T47D (cell line): ENCODE measurements around the gene COL6A2.
"Not testable (repeated sequence)": the region's sequence is repeated elsewhere in the genome, so short reads cannot be mapped to it uniquely, and the experiment has no call there.

Experiments
- DNase-seq, 2 experiments: peaks; one replicate each; pipeline versions ENCODE4 v3.0.0 to v3.0.0-alpha.2; 2011 to 2012; ENCODE audit warnings: low read depth in 1 of 2, low spot score in 1 of 2
- JUND ChIP-seq: IDR thresholded peaks from 2 replicates; pipeline ENCODE4 v1.6.1; 2012; ENCODE audit warnings: low read depth
- in situ Hi-C: cut with HindIII; loops from 2 replicates; pipeline ENCODE4 v1.10.0; 2016; ENCODE audit warnings: low sequenced_read_pairs, low pct_unique_long_range_greater_than_20kb

Gene COL6A2

DNA sequence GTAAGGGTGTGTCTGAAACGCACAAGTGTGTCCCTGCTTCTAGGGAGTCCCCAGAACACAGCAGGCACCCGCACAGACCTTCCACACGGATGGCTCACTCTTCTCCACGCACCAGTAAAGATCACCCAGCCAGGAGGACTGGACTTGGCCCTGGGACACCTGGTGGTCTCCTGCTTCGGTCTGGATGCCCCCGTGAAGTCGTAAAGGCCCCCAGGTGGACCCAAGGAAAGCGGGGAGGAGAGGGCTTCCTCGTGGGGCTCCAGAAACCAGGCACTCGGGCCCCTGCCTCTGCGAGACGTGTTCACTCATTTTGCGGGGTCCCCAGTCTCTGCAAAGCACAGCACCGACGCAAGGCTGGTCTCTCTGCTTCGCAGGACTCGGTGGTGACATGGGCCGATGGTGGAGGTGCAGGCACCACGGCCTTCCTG is 20.2 kb upstream of the COL6A2 start:
- no peak for DNase-seq

DNA sequence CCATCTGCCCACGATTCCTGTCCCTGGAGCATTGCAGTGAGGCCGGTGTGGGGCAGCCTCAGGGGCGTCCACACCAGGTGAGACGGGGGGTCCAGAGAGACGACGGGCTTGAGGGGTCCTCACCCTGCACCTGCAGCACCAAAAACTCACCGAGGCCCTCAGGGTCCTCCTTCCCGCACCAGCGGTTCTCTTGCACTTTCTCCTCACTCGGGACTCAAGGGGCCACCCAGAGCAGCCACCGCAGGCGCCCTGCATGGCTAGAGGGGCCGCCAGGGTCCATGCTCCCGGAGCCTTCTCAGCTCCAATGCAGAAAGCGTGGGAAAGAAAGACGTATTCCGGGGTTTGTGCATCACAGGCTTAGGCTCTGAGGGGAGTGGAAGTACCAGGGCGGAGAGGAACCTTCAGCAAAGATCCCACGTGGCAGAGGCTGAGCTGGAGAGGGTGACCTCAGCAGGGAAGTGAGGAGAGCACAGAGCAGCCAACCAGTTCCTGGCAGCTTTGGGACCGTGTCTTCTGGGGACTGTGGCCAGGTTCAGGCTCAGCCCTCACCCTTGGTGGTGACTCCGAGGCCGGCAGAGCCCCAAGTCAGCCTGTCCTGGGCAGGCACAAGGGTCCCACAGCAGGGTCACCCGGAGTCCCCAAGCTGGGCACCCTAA is 19.5 kb upstream of the COL6A2 start:
- no peak for TF ChIP-seq JUND
- no peak for DNase-seq
- in situ Hi-C loops, result no loop called here

More for the DNA sequence above, 20.2 kb upstream of the COL6A2 start:
- in situ Hi-C loops, result no loop called here
- TF ChIP-seq JUND, result no peak

DNA sequence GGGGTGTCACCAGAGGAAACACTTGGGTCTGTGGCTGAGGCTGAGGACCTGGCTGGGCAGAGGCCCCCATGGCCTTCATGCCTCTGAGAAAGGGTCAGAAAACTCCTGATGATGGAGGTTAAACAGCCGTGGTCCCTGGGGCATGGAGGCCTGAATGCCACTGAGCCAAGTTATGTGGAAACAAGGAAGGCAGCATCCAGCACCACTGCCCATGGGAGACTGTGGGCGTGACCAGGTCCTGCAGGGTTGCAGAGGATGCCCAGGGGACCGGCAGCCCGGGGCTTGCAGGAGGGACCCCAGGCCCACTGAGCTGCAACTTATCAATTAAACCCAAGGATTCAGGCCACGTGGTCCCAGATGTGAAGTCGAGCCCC is 18.9 kb upstream of the COL6A2 start:
- in situ Hi-C loops, result no loop called here
- TF ChIP-seq JUND, result no peak

DNA sequence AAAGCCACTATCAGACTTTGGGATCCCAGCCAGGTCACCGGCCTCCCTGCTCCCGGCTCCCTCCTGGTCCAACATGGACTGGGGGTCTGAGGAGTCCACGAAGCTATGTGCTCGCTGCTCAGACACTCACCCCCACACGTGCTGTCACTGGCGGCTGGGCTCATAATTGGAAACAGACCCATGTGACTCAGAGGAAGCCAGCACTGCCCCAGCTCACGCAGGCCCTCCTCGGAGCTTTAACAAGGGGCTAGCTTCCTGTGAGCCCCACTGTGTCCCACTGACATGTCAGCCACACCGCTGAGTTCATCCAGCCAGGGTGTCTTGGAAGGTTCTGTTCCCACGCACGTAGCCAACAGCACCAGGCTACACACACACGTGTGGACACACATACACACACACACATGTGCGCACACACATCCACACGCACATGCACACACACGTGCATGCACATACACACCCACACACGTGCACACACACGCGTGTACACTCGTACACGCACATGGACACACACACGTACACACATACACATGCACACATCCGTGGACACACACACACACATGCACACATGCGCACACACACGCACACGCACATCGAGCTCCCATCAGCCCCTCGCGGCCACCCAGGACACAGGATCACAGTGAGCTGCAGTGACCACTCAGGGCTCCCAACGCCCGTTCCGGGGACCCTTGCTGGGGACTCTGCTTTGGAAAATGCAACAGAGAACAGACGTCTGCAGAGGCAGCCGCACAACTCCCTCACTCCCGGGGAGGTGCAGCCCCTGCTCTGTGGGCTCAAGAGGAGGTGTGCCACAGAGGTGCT is 18.4 kb upstream of the COL6A2 start:
- in situ Hi-C loops, result no loop called here
- no peak for TF ChIP-seq JUND
- no peak for DNase-seq

More for the DNA sequence above, 18.9 kb upstream of the COL6A2 start:
- DNase-seq, result no peak

DNA sequence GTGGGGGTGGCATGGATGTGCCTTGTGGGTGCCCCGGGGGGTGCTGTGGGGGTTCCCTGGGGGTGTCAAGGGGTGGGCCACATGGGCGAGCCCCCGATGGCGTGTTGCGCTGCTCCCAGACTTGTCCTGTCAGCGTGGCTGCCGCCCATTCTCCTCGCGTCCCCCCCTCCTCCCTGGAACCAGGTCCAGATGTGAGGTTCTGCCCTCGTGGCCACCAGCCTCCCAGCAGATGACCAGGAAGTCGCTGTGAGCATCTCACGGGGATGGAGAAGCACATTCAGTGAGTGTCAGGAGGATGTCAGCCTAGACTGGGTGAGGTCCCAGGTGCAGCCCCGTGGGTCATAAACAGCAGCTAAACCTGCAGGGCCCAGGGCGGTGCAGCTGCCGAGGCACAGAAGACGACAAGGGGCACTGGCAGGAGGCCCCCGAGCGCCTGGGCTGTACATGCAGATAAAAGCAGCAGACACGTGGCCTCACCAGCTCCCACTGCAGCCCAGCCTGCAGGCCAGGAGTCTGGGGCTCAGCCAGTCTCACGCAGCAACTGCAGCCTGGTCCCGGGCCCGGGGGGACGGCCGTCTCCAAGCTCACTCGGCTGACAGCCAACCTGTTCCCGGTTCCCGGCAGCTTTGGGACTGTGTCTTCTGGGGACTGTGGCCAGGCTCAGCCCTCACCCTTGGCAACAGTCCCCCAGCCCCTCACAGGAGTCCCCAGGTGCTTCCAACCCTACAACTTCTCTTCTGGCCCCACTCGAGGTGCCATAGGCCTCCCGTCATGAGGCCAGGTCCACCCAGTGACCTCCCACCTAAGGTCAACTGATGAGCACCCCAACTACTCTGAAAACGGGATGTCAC is 17.5 kb upstream of the COL6A2 start:
- TF ChIP-seq JUND, result no peak

DNA sequence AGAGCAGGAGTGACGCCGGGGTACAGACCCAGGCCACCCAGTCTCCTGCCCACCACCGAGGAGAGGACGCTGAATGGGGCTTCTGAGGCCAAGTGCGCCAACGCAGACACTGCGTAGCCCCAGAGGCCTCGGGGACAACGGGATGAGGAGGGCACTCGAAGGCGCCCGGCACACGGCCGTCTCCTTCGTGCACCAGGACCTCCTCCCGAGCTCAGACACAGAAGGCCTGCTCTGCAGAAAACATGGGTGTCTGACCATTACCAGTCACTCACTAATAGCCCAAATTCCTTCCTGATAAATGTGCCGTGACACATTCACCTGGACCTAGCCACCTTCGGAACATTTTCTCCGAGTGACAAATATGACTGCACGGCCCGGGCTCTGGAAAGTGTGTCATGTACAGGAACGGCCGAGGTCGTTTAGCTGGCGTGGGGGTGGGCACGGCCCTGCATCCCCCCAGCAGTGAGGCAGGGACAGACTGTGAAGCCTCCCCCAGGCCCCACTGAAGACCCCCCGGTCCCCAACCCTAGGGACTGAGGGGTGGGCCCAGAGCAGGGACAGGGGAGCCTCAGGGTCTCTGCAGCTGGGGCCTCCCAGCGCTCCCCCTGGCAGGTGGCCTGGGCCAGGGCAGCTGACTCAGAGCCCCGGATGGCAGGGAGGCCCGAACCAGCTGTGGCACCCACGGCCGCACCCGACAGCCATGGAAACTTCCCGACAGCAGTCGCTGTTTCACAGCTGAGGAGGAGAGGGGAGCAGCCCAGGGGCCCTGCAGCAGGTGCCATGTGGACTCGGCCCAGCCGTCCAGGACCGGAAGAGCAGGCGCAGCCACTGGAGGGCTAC is 16.7 kb upstream of the COL6A2 start:
- in situ Hi-C loops, result no loop called here
- DNase-seq, result no peak
- TF ChIP-seq JUND, result no peak

More for the DNA sequence above, 17.5 kb upstream of the COL6A2 start:
- no peak for DNase-seq
- in situ Hi-C loops, result no loop called here

DNA sequence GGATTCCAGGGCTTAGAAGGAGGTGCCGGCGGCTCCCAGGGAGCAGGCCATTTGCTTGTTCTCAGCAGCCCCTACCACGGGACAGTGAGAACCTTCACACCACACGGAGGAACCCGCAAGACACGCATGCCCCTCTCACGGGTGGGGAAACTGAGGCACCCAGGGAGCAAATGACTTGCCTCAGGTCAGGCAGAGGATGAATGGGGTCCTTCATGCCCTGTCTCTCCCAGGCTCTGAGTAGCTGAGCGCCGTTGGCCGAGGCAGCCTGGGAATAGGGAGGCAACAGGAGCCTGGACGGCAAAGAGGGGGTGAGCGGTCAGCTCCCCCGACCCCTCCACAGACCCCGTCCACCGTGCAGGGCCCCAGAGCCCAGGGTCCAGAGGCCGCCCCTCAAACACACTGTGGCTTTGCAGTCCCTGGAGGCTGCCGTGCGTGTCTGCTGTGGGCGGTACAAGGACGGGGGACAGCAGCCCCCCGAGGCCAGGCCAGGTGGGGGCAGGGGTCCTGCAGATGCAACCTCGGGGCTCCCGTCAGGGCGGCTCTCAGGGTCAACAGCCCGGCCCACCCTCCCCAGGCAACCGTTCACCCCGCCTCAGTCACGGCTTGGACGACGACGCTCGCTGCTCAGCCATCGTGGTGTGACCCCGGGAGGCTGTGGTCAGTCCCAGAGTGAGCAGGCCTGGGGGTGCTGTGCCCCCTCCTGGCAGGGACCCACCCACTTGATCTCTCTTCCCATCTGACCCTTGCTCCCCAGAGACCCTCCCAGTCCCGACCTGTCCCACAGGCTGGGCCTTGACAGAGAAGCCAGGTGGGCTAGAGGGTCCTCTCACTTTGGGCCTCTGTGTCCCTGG is 15.8 kb upstream of the COL6A2 start:
- DNase-seq, result no peak
- TF ChIP-seq JUND, result no peak
- in situ Hi-C loops, result no loop called here

DNA sequence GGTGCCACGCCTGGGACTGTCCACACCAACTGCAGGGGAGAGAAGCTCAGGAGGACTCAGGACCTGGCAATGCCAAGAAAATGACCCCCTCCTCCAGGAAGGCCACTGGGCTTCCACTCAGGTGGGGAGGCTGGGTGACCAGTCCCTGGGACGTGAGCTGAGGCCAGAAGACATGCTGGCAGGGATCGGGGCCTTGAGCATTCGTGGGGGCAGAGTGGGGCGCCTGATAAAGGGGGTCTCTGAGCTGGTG is 15.3 kb upstream of the COL6A2 start:
- DNase-seq, result no peak
- TF ChIP-seq JUND, result no peak
- in situ Hi-C loops, result no loop called here

DNA sequence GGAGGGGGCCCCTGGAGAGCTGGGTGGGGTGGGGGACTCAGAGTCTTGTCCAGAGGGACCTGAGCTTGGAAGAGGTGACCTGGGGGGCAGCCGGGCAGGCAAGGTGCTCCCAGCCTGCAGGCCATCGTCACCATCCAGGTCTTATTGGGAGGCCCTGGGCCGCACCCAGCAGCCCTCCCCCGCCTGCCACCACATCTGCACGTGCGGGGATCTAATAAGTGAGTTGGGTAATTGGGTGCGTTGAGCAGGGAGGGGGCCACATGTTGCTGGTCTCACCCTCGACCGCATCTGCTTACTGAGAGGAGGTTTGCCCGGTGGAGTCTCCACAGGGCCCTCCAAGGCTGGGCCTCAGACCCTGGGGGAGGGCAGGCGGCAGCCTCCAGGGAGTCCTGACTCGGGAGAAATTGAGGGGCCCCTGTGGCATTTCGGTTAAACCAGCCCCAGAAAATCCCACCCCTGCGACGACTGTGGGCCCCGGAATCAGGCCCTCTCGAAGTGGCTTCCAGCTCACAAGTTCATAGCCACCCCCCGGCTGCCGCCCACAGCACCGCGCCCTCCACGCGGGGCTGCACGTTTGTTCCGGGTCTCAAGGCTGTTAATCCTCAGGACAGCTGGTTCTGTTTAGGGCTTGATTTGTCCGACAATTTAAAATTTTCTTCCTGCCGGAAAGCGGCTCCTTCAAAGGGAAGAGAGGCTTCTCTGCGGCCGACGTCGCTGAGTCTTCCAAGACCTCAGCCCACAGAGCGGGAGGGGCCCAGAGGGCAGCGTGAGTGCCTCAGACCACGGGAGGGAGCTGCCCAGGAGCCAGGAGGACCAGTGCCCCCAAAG is 14.7 kb upstream of the COL6A2 start:
- no peak for TF ChIP-seq JUND
- DNase-seq, result no peak
- in situ Hi-C loops, result no loop called here

DNA sequence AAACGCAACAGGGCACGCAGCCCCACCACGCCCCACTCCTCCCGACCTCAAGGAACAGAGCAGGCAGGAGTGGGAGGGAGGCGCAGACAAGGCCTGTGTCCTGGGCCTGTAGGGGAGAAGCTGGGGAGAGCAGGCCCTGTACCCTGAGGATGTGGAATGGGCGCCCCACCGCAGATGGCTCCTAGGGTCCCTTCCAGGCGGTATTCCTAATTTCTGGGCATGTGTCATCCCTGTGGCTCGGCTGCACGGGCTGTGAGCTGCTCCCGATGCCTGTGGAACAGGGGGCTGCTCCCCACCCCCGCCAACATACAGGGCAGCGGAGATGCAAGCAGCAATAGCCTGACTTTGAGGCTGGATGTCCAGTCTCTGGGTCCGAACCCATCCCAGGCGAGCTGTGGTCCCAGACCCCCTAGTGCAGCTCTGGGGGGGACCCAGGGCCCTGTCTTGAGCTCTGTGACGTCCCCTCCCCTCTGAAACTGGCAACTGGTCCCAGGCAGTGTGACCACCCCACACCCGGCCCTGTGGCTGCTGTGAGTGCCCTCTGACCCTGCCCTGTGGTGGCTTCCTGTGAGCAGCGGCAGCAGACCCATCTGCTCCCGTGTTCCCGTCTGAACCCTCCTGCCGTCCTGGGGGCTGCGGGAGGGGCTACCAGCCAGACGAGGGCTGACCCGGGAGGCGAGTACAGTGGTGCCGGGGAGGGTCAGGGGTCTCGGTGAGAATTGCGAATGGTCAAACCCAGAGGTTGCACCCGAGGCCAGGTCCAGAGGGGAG is 13.9 kb upstream of the COL6A2 start:
- in situ Hi-C loops, result no loop called here
- no peak for TF ChIP-seq JUND
- DNase-seq, result no peak

DNA sequence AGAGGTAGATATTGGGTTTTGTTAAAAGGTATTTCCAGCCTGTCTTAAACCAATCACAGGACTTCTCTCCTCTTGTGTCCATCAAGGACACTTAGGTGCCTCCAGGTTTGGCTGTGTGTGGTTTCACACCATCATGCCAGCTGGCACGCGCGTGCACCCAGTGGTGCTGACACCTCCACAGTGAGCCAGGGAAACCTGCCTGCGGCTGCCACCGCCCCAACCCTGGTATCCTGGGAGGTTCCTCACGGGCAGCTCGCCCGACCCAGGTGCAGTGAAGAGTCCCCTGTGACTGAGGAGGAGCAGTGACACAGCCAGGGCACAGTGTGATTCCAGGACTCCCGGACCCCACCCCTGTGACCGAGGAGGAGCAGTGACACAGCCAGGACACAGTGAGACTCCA is 13.2 kb upstream of the COL6A2 start:
- DNase-seq, result peak in 1 of 2 experiments; percentile 68
- TF ChIP-seq JUND, result no peak
- in situ Hi-C loops, result no loop called here

DNA sequence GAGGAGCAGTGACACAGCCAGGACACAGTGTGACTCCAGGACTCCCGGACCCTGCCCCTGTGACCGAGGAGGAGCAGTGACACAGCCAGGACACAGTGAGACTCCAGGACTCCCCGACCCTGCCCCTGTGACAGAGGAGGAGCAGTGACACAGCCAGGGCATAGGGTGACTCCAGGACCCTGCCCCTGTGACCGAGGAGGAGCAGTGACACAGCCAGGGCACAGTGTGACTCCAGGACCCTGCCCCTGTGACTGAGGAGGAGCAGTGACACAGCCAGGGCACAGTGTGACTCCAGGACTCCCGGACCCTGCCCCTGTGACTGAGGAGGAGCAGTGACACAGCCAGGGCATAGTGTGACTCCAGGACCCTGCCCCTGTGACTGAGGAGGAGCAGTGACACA is 12.7 kb upstream of the COL6A2 start:
- in situ Hi-C loops, DNase-seq: not testable (repeated sequence)
